HG03354 (cell line): ENCODE results near the gene NAA38.
A peak's percentile ranks its signal among the peaks of the same experiment; 100 is the strongest.

Experiments
- ATAC-seq: cut with Tn5 transposase; IDR thresholded peaks from one replicate; pipeline ENCODE4 v1.9.1; 2021; ENCODE audit warnings: mild to moderate bottlenecking; ENCODE audit not compliant: unreplicated experiment, poor library complexity, severe bottlenecking

The NAA38 gene

DNA sequence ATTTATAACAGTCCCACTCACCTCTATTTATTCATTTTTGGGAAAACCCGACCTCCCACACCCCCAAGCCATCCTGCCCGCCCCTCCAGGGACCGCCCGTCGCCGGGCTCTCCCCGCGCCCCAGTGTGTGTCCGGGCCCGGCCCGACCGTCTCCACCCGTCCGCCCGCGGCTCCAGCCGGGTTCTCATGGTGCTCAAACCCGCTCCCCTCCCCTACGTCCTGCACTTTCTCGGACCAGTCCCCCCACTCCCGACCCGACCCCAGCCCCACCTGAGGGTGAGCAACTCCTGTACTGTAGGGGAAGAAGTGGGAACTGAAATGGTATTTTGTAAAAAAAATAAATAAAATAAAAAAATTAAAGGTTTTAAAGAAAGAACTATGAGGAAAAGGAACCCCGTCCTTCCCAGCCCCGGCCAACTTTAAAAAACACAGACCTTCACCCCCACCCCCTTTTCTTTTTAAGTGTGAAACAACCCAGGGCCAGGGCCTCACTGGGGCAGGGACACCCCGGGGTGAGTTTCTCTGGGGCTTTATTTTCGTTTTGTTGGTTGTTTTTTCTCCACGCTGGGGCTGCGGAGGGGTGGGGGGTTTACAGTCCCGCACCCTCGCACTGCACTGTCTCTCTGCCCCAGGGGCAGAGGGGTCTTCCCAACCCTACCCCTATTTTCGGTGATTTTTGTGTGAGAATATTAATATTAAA is 3.1 kb downstream of the NAA38 start:
- ATAC-seq = no peak

DNA sequence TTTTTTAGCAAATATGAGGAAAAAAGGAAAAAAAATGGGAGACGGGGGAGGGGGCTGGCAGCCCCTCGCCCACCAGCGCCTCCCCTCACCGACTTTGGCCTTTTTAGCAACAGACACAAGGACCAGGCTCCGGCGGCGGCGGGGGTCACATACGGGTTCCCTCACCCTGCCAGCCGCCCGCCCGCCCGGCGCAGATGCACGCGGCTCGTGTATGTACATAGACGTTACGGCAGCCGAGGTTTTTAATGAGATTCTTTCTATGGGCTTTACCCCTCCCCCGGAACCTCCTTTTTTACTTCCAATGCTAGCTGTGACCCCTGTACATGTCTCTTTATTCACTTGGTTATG is 3.7 kb downstream of the NAA38 start:
- no peak for ATAC-seq

- no peak for ATAC-seq
Measured at GRCh38 chr17:7852919-7853690, 4.3 kb downstream of the NAA38 start.

- no peak for ATAC-seq
Measured at GRCh38 chr17:7852262-7852670, 5.1 kb downstream of the NAA38 start.

- peak; percentile 72 for ATAC-seq
Measured at GRCh38 chr17:7851438-7852261, 5.7 kb downstream of the NAA38 start.

DNA sequence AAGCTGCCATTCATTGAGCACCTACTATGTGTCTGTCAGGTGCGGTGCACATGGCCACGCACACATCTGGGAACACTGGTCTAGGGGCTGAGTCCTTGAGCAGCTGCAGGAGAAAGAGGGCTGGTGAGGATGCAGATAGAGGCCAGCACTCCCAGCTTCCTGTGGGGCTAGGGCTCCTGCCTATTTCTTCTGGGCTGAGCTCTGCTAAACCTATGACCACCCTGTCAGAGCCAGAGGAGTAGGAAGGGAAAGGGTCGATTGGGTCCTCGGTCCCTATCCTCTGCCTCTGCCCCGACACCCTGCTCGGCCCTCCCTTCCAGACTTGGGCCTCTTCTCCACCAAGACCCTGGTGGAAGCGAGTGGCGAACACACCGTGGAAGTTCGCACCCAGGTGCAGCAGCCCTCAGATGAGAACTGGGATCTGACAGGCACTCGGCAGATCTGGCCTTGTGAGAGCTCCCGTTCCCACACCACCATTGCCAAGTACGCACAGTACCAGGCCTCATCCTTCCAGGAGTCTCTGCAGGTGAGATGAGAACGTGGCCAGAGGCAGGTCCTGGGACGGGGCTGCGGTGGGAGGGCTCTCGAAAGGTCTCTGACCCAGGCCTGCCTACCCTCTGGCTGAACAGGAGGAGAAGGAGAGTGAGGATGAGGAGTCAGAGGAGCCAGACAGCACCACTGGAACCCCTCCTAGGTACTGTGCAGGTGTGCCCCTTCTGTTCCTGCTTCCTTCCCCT is 6.5 kb downstream of the NAA38 start:
- ATAC-seq = no peak

DNA sequence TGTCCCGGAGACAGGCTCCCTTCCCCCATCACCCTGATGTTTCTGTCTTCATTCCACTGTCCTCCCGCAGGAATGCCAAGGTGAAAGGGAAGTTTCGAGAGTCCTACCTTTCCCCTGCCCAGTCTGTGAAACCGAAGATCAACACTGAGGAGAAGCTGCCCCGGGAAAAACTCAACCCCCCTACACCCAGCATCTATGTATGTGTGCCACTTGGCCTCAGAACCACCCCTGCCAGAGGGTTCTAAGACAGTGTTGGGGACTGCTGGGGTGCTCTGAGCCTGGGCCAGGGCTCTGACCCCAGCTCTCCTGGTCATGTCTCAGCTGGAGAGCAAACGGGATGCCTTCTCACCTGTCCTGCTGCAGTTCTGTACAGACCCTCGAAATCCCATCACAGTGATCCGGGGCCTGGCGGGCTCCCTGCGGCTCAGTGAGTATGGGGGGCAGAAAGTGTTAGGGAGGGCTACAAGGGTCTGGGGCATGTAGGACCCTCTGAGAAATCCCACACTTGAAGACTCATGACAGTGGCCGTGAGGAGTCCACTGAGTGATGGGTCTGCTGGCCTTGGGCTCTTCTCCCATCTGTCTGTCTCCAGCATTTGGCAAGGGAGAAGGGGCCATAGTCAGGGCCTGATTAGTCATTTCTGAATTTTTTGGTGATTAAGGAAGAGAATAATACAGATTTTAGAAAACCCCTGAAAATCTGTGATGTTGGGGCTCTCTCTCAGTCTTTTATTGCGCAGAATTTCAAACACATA is 7.4 kb downstream of the NAA38 start:
- no peak for ATAC-seq

- no peak for ATAC-seq
Measured at GRCh38 chr17:7849130-7849750, 8.1 kb downstream of the NAA38 start.

- ATAC-seq = no peak
Measured at GRCh38 chr17:7848739-7849129, 8.6 kb downstream of the NAA38 start.

DNA sequence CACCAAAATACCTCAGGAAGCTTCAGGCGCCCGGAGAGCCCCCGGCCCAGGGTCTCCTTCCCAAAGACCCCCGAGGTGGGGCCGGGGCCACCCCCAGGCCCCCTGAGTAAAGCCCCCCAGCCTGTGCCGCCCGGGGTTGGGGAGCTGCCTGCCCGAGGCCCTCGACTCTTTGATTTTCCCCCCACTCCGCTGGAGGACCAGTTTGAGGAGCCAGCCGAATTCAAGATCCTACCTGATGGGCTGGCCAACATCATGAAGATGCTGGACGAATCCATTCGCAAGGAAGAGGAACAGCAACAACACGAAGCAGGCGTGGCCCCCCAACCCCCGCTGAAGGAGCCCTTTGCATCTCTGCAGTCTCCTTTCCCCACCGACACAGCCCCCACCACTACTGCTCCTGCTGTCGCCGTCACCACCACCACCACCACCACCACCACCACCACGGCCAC is 9.2 kb downstream of the NAA38 start:
- ATAC-seq = no peak

GRCh38 chr17:7846765-7847661 is 10.3 kb downstream of the NAA38 start:
- no peak for ATAC-seq

DNA sequence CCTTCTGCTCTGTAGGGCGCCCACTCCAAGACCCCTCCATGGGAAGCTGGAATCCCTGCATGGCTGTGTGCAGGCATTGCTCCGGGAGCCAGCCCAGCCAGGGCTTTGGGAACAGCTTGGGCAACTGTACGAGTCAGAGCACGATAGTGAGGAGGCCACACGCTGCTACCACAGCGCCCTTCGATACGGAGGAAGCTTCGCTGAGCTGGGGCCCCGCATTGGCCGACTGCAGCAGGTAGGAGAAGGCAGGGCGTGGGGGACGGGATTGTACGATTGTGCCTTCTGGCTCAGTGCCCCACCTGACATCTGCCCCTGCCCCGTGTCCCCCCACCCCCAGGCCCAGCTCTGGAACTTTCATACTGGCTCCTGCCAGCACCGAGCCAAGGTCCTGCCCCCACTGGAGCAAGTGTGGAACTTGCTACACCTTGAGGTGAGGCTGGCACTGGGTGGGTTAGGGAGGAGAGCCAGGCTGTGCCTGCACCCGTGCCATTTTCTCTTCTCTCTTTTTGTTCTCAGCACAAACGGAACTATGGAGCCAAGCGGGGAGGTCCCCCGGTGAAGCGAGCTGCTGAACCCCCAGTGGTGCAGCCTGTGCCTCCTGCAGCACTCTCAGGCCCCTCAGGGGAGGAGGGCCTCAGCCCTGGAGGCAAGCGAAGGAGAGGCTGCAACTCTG is 11.2 kb downstream of the NAA38 start:
- no peak for ATAC-seq

- no peak for ATAC-seq
Measured at GRCh38 chr17:7845359-7846062, 11.8 kb downstream of the NAA38 start.

DNA sequence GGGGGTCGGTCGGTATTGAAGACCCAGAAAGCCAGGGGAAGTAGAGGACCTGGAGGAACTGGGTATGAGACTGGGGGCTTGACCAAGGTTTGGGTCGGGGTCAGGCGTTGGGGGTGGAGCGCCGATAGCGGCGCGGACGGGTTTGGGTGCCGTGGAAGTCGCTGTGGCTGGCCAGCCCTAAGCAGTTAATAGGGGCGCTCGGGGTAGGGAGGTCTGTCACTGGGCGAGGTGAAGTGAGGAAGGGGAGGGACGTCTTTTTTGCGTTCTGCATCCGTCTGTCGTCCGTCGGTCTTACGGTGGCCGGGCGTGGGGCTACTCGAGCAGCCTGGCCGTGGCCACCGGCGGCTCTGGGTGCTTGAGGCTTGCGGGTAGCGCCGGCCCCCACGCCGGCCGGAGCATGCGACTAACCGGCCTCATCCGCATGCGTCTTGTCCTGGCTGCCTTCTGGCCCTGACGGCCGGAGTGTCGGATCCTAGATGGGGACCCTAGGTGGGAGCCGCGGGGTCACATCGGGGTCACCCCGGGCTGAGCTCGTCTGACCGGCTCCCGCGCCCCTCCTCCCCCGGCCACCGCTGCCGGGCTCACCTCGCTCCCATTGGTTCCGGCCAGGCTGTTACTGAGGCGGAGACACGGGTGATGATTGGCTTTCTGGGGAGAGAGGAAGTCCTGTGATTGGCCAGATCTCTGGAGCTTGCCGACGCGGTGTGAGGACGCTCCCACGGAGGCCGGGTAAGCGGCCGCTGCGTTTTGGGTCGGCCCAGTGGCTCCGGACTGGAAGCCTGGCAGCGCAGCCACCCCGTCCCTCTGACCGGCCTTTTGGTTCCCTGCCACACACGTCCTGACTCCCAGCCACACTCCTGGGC is 12.8 kb downstream of the NAA38 start:
- ATAC-seq = peak; percentile 48

DNA sequence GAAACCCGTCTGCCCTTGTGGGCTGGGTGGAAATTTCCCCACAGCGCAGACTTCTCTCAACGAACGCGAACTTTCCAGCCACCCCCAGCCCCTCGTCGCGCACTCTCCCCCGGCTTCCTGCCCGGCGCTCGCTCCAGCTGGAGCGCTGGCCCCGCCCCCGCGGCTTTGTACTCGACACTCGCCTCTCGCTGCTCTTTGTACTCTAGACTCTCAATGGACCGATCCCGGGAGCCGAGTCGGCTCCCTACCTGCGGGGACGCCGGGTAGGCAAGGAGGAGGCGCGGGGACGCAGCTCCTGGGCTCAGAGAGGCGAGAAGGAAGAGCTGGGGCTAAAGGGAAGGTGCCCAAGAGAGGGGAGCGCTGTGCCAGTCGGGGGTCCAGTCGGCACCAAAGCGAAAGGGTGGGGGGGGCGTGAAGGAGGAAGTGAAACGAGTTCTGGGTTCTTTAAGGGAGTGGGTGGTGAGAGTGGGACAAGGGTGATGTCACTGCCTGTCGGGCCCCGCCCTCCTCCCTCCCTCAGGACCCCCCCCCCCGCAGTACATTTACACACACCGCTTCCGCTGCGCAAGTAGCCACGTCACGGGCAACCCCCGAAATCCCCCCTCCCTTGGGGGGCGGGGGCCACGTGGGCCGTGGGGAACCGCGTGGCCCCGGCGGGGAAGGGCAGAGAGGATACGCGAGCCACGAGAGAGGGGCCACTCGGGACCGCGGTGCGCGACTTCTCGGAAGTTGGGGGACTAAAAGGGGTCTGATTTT is 13.6 kb downstream of the NAA38 start:
- ATAC-seq = peak; percentile 30
